GM18861 (cell line): ENCODE results near the gene MCU.

Experiments used
- ATAC-seq: cut with Tn5 transposase; IDR thresholded peaks from one replicate; pipeline ENCODE4 v1.9.1; 2021; ENCODE audit not compliant: unreplicated experiment

MCU gene

DNA sequence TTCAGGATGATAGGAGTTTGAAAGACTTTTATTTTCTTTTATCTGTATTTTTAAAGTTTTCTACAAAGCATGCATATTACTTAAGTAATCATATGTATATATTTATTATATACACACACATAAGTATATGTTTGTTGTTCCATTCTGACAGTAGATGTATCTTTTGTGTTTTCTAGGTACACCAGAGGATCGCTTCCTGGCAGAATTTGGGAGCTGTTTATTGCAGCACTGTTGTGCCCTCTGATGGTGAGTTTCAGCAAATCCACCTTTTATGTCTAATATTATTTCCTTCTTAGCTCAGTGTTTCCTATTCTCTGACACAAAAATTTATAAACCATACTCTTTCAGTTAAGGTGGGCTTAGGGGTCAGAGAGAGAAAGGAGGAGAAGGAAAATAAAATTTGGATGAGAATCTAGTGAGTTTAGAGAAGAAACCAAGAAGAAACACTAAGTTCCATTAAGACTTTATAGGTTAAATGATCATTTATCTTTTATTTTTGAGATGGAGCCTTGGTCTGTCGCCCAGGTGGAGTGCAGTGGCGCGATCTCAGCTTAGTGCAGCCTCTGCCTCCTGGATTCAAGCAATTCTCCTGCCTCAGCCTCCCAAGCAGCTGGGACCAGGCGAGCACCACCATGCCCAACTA lies 142.4 kb downstream of the MCU start:
- ATAC-seq = no peak

DNA sequence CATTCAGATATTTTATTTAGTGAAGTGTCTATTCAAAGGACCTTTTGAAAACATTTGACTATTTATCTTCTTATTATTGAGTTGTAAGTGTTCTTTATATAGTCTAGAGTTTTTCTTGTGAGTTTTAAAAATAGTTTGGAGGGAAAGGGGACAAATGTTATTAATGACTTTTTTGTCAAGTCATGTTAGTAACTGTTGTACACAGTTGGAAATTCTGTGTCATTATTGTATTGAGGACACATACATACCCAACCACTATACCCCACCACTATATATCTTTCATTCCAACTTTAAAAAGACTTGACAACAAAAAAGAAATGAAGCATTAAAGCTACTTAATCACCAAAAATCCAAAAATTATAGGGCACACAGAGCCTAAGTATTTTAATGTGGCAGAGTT lies 148.4 kb downstream of the MCU start:
- ATAC-seq = no peak

DNA sequence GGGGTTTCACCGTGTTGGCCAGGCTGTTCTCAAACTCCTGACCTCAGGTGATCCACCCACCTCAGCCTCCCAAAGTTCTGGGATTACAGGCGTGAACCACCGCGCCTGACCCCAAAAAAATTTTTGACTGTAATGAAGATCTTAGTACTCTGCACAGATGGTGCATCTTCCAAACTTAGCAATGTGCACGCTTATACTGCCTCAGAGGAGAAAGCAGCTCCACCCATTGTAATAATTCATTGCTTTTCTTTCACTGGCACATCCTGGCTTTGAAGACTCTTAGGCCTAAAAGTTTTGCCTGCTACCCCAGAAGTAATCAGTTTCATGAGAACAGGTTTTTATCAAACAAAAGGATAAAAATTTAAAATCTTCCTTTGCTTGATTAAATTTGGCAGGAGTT lies 149.5 kb downstream of the MCU start:
- no peak for ATAC-seq

DNA sequence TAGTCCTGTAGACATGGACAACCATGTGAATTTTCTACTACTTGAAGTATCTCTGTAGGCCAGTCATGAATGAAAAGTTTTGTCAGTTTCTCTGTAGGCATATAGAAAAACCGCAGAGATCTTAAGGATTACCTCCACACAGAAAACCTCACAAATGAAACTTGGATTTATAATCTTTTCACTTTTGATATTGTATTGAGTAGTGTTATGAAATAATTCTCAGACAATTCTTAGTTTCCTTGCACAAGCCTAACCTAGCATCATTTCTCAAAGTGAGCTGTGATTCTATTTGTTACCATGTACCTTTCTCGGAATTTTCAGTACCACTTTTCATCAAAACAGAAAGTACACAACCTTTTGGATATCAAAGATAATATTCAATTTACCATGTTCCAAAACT lies 150.2 kb downstream of the MCU start:
- ATAC-seq = no peak

DNA sequence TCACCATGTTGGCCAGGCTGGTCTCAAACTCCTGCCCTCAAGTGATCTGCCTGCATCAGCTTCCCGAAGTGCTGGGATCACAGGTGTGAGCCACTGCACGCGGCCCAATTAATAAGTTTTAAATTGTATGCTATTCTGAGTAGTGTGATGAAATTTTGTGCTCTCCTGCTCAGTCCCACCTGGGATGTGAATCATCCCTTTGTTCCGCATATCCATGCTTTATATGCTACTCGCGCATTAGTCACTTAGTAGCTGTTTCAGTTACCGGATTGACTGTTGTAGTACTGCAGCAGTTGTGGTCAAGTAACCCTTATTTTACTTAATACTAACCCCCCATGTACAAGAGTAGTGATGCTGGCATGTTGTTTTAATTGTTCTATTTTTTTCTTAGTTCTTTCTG lies 154.3 kb downstream of the MCU start:
- ATAC-seq = no peak

DNA sequence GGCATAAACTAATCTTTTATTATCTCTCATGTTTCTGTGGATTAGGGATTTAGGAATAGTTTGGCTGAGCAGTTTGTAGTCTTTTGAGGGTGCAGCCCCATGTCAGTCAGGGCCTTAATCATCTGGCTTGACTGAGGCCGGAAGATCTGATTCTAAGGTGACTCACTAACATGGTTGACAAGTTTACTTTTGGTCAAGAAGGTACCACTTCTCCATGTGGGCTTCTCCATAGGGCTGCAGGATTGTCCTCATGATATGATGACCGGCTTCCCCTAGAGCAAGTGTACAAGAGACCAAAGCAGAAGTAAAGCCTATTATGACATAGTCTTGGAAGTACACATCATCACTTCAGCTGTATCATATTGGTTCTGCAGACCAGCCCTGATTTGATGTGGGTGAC lies 155.7 kb downstream of the MCU start:
- no peak for ATAC-seq

DNA sequence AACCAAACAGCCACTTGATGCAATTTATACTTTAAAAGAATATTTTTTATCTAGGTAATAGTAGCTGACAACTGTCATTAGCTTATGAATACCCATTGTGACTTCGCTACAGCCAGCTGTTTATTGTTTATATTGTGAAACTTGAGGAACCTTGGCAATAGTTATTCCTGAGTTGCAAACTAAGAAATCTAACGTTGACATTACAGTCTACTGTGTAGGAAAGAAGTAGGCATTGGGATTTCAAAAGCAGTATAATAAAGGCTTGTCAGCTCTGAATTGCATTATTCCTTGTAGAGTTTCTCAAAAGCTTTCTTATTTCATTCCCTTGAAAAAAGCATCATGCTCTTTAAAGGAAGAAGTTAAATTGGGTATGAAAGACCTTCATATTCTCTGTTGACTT lies 158.9 kb downstream of the MCU start:
- no peak for ATAC-seq

DNA sequence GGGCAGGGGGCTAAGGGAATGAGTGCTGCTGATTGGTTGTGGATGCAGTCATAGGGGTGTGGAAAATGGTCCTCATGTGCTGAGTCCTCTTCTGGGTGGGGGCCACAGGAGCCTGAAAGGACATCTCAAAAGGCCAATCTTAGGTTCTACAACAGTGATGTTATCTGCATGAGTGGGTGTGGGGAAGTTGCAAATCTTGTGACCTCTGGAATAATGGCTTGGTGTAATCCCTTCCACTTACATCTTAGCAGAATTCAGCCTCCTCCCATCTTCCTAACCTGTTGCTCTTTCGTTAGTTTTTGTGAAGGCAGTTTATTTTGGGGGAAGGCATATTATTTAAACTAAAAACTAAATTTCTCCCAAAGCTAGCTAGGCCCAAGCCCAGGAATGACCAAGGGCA lies 159.6 kb downstream of the MCU start:
- no peak for ATAC-seq

DNA sequence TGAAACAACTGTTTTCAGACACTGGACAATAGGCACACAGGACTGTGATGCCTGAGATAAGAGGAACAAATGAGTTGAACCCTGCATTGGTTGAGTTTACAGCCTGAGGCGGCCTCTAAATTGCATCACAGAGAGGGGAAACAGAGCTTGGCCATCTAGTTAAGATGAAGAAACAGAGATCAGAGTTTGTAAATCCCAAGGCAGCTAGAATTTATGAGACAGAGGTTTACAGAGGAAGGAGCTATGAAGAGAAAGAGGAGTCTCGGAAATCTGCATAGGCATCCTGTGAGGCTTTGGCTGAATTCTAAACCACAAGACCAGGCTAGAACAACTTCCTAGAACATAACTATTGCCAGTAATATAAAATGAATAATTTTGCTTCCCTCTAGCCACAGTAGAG lies 160.6 kb downstream of the MCU start:
- no peak for ATAC-seq

DNA sequence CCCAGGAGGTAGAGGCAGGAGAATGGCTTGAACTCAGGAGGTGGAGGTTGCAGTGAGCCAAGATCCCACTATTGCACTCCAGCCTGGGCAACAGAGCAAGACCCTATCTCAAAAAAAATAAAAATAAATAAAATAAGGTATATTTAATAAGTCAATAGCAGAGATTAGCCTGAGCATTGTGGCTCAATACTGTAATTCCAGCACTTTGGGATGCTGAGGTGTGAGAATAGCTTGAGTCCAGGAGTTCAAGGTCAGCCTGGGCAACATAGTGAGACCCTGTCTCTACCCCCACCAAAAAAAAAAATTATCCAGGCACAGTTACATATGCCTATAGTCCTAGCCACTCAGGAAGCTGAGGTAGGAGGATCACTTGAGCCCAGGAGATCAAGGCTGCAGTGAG lies 163.2 kb downstream of the MCU start:
- no peak for ATAC-seq

DNA sequence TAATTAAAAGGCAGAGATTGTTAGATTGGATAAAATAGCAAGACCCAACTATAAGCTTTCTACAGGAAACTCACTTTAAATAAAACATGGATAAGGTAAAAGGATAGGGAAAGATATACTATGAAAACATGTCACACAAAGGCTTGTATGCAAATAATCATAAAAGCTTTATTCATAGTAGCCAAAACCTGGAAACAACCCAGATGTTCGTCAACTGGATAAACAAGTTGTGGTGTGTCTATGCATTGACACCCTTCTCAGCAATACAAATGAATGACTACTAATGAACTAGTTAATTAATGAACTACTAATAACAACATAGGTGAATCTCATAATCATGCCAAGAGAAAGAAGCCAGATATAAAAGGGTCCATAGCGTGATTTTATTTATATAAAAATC lies 163.8 kb downstream of the MCU start:
- no peak for ATAC-seq

DNA sequence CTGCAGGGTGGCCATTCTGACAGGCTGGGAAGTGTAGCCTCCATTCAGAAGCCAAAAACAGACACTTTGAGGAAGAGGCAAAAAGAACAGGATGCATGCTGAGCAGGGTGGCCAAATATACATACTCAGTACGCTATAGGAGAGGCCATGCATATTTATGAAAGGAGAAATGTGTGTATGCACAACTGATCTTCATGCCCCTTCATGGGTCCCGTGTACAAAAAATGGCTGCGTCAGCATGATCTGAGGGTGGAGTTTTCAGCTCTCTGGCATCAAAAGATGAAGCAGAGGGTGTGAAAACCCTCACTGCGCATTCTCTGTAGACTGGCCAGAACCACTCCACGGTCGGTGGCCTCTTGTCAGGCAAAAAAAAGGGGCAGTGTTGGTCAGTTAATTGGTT lies 166.1 kb downstream of the MCU start:
- no peak for ATAC-seq

DNA sequence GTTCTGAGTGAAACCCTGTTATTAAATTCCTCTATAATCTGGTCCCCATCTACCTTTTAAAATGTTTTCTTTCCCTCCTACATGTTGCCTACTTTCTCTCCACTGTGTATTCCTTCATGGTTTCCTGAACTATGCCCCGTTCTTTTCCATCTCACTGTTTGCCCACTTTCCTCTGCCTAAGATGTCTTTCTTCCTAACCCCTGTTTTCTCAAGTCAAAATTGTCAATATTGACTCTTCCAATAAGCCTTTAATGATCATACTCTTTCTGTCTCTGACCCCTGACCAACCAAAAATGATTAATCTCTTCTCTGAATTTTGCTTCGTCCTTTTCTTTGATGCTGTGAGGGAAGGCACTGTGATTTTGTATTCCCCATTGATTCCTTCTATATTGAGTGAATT lies 171.0 kb downstream of the MCU start:
- no peak for ATAC-seq

DNA sequence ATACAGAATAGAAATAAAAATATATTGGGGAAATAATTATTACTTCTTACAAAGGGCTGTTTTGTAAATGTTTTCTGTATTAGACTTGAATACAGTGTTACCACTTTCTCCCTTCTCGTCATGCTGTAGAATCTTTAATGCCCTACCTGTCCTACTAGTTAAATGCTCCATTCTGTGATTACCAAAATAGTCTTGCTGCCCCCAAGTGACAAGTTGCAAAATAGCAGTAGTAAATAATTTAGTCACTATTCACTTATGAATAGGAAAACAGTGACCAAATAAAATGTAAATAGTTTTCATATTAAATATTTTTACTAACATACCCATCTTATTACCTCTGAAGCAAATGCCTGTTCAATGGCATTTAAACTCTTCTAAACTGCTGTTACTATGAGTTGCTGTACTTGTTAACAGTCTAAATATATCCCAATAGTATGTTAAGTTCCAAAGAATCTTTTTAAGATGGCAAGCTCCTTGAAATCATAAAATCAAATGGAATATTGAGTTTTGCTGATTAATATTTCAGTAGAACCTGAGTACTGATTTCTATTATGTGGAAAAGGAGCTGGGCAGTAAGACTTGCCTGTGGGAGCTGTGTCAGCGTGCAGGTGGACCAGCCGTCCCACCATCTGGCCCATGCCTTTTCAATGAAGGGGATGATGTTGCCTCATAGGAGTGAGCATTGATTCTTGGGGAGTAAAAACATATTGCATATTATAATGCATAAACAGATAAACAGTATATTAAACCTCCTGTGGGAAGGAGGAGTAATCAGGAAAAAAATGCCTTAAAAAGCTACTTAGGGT lies 183.5 kb downstream of the MCU start:
- ATAC-seq = no peak

DNA sequence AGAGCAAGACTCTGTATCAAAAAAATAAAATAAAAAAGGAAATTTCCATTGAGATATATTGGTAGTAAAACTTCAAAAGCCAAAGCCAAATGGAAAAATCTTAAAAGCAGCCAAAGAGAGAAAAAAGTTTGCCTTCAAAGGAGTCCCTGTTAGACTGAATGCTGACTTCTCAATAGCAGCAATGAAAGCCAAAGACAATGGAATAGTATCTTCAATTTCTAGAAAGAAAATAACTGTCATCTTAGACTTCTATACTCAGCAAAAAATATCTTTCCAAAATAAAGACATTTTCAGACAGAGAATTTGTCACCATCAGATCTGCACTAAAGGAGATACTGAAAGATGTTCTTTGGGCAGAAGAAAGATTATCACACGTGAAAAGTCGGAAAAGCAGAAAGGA lies 187.3 kb downstream of the MCU start:
- ATAC-seq = no peak

DNA sequence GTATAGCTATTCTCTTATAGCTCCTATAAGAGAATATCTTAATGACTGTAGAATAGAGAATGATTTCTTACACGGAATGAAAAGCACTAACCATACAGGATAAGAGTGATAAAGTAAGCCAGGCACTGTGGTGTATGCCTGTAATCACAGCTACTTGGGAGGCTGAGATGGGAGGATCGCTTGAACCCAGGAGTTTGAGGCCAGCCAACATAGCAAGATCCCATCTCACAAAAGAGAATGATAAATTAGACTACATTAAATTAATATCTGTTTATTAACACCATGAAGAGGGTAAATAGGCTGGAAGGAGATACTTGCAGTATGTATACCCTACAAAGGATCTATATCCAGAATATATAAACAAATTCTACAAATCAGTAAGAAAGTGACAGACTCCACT lies 189.3 kb downstream of the MCU start:
- ATAC-seq = no peak

DNA sequence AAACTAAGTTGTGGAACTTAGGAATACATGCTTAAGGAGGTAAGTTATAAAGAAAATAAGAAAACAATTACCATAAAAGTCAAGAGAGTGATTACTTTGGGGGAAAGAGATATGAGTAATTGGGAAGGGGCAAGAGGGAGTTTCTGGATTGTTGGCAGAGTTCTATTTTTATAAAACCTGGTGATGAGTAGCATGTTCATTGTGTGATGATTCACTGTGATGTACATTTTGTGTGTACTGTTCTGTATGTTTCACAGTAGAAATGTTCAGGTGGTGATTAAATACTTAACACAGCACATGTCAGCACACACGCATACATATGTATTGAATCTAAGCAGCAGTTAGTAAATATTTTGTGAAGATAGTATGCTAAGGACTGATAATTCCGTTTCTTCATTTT lies 191.9 kb downstream of the MCU start:
- no peak for ATAC-seq

DNA sequence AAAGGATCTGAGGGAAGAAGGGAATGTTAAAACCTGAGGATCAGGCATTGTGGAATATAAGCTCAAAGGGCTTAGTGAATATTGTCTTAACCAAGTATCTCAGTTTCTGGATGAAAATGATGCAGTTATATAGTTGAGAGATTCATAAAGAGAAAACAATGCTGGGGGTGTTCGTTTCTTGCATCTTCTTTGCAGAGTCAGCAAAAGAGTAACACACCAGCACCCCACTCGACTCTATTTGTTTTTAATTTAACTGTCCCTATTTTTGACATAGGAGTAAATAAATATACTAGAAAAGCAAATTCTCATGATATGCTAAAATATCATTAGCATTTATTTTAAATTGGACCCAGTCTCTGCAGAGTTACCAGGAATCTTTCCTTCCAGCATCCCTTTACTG lies 194.0 kb downstream of the MCU start:
- ATAC-seq = no peak

DNA sequence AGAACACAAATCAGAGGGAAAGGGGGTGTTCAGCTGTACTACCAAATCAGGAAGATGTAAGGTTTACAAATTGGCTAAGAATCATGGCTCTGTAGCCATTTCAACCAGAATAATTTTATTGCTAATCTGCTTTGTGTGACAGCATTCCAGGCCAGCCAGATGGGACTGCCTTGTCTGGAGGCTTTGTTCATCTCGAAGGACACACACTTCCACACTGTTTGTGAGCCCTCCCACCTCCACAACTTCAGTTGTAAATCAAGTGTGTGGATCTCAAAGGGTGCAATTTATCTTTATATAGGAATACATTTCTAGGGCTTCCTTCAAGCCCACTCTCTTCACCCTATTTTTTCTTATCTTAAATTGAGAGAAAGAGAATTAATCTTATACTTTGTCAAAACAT lies 194.7 kb downstream of the MCU start:
- ATAC-seq = no peak

DNA sequence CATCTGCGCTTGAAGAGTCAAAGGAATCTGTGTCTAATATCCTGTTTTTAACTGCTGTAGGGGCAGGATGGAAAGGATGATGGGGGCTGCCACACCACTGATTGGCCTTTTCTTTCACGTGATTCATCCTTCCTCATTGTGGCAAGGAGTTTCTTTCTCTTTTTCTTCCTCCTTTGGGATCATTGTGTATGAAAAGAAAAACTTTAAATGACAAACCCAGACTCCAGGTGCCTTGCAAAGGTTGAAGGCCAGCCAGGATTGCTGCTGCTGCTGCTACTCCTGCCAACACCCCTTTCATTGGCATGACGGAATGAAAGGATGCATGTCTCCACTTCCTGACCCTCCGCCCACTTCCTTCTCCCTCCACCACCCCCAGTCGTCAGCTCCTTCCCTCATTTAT lies 195.1 kb downstream of the MCU start:
- ATAC-seq = no peak

DNA sequence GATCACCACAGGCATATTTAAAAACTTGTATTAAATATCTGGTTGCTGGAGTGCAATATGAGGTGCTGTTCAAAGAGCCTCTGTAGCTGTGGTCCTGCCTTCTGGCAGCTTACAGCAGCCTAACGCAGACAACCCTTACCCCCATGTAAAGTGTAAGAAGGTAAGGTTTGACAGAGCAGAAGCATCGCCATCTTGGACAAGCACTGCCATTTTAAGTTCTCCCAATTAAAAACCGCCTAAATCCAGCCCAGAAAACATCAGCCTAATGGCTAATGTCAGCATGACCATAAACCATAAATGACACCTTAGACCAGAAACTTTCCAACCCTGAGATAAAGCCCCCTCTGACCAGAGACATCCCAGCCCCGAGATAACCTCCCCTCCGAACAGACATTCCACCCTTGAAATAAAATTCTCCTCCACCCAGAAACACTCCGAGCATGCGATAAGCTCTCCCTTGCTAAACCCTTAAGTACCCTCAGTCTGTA lies 196.3 kb downstream of the MCU start:
- ATAC-seq = no peak

DNA sequence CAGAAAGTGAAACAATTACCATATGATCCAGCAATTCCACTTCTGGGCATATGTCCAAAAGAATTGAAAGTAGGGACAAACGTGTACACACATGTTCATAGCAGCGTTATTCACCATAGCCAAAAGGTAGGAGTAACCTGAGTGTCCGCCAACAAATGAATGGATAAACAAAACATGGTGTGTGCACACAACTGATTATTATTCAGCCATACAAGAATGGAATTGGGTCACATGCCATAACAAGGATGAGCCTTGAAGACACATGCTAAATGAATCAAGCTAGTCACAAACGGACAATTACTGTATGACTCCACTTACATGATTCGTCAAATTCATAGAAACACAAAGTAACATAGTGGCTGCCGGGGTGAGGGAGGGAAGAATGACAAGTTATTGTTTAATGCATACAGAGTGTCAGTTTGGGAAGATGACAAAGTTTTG lies 197.5 kb downstream of the MCU start:
- no peak for ATAC-seq

DNA sequence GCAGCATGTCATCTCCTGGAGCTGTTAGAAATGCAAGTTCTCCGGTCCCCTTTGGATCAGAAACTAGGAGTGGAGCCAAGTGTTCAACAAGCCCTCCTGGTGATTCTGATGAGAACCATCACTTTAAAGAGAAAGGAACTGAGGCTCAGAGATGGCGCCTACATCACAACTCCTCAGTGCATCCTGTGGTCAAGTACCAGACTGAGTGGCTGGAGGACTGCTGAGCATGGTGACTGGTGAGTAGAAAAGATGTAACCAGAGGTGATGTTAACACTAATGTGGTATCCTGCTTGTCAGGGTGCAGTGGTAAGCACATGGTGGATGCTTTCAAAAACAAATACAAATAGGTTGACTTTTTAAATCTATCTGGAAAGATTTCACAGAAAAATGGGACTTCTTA lies 198.1 kb downstream of the MCU start:
- ATAC-seq = no peak
